RKO (cell line): ENCODE data around the gene PRKX.
"Not testable (repeated sequence)": the region's sequence is repeated elsewhere in the genome, so short reads cannot be mapped to it uniquely, and the experiment has no call there.

Experiments used
- DNase-seq: peaks from one replicate; pipeline ENCODE4 v3.0.0-alpha.2; 2016; ENCODE audit warnings: low spot score

PRKX gene

DNA sequence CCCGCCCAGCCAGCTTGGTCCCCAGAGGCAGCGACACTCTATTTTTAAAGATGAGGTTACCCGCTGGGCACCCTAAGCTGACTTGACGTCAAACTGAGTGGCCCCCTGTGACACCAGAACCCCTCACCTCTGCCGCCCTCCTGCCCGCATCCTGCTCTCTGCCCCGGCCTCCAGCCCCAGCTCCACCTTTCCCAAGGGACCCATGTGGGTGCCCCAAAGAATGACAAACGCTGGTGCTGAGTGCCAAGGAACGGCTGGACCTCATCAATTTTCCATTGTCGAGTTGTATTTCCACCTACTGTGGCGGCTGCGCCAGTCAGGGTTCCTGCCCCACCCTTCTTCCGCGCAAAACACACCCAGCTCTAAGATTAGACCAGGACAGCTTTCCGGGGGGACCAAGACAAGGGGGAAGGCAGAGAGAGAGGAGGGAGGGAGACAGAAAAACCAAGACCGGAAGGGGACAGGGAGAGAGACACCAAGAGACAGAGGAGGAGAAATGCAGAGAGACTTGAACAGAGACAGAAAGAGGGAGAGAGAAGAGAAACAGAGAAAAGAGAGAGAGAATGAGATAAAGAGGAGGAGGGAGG lies 2.0 kb downstream of the PRKX start:
- no peak for DNase-seq

DNA sequence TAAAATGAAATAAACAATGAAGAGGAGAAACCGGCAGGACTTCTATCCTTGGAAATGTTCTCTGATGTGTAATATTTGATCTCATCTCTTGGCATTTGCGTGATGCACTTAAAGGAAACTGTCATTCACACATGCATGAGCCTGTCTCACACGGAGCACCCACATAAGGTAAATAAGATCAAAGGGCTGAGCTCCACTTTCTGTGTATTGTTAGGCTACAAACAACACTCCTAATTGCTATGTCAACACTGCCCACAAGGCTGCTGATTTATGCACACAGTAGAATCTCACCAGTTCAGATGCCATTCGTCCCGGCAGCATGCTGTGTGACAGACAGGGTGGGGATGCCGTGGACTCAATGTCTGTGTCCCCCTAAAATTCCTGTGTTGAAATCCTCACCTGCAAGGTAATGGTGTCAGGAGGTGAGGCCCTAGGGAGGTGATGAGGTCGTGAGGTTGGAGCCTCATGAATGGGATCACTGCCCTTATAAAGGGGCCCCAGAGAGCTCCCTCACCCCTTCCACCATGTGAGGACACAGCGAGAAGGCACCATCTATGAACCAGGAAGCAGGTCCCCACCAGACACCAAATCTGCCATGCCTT lies 5.7 kb downstream of the PRKX start:
- not testable (repeated sequence) for DNase-seq

DNA sequence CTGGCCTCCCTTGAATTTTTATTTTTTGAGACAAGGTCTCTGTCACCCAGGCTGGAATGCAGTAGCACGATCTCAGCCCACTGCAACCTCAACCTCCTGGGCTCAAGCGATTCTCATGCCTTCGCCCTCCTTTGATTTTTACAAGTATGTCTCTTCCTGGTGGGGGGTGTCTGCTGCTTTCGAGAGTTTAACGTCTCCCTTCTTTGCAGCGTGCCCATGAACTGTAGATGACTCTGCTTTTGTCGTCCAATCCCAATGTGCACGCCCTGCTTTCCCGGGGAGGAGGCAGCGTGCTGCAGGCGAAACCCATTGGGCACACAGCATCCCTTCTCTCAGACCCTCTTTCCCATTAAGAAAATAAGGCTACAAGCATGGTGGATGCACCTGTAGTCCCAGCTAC lies 7.0 kb downstream of the PRKX start:
- DNase-seq = no peak

GRCh38 chrX:3703251-3703650 lies 10.2 kb downstream of the PRKX start:
- not testable (repeated sequence) for DNase-seq

DNA sequence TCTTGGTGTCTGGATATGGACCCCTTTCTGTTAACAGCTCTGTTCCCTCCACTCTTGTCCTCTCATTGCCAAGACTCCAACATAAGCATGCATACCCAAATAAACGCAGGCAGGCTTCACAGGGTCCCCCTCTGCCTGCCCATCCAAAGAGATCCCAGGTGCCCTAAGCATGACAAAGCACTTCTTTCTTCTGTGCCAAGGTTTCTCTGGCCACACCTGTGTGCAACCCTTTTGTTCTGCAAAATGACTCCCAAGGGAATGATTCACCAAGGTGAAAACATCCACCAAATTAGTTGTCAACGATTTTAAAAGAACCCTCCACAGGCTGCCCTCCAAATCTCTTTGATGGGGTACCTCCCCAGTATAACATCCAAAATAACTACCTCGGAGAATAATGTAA lies 11.4 kb downstream of the PRKX start:
- not testable (repeated sequence) for DNase-seq

DNA sequence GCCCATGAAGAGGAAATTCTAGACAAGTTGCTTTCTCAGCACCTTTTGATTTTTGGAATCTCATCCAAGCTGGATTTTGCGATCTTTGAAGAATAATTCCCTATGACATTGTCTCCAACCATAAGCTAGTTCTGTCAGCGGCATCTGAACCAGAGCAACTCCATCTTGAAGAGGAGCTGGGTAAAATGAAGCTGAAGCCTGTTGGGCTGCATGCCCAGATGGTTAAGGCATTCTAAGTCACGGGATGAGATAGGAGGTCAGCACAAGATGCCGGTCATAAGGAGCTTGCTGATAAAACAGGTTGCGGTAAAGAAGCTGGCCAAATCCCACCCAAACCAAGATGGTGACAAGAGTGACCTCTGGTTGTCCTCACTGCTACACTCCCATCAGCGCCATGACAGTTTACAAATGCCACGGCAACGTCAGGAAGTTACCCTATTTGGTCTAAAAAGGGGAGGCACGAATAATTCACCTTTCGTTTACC lies 12.0 kb downstream of the PRKX start:
- DNase-seq = not testable (repeated sequence)

DNA sequence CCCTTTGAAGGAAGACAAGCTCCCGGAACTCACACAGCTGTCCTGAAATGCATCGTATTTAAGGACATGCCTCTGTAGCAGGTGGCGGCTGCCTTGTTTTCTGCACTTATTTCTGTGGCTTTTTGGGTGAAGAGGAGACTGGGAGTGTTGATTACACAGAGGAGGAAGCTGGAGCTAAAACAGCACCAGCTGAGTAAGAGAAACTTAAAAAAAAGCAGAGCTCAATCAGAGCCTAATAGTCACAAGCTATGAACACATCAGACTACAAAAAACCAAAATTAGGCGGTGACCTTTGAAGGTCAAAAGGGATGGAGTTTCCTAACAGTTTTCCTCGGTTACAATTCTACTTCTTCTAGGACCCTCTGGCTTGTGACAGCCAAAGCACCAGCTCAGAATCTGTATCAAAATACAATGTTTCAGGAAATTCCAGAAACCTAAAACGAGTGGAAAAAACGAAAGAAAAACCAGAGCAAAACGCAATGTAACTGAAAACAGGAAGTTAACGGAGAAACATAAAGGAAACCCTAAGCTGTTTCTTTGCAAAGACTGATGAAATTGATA lies 13.5 kb downstream of the PRKX start:
- no peak for DNase-seq

- DNase-seq = no peak
Observed at GRCh38 chrX:3697701-3698279, 15.7 kb downstream of the PRKX start.

DNA sequence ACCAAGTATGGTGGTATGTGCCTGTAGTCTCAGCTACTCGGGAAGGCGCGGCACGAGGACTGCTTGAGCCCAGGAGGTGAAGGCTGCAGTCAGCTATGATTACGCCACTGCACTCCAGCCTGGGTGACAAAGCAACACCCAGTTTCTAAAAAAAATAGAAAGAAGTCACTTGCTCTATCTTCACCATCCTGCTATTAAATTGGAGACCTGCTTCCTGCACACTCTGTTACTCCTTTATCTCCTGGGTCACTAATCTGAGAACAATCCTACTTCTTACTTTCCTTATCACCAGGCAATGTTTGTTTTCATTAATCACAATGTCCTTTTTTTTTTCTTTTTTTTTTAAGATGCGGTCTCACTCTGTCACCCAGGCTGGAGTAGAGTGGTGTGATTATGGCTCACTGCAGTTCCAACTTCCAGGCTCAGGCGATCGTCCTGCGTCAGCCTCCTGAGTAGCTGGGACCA lies 16.2 kb downstream of the PRKX start:
- DNase-seq = no peak

DNA sequence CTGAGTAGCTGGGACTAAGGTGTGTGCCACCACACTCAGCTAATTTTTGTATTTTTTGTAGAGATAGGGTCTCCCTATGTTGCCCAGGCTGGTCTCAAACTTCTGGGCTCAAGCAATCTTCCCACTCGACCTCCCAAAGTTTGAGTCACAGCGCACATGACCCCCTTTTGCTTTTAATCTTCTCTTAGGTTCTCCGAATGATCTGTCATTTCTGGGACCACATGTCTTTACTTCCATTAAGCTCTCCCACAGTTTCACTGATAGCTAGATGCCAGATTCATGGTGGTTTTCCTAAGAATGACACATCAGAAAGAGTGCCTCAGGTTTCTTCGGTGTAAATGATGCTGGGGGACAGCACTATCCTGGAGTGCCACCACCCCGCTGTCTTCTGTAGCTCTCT lies 17.9 kb downstream of the PRKX start:
- no peak for DNase-seq

GRCh38 chrX:3690140-3690539 lies 23.3 kb downstream of the PRKX start:
- no peak for DNase-seq

GRCh38 chrX:3683236-3683635 lies 30.2 kb downstream of the PRKX start:
- DNase-seq = not testable (repeated sequence)

GRCh38 chrX:3680459-3680858 lies 33.0 kb downstream of the PRKX start:
- no peak for DNase-seq

DNA sequence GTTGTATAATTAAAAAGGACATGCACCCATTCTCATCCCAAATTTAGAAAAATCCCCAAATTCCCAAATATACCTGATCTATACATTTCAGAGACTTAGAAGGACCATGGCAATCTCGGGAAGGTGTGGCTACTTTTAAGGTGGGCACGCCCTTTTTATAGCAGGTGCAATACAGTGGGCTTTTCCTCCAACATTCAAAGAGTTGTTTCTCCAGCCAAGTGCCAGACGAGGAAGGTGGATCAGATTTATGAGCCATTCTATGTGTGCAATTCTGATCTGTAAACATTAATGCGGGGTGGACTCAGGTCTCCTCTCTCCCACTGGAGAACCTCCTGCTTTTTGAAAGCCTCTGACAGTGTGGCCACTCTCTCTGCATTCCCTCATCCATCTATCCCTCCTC lies 33.8 kb downstream of the PRKX start:
- no peak for DNase-seq

GRCh38 chrX:3678328-3678727 lies 35.1 kb downstream of the PRKX start:
- no peak for DNase-seq

GRCh38 chrX:3674881-3675280 lies 38.6 kb downstream of the PRKX start:
- no peak for DNase-seq

DNA sequence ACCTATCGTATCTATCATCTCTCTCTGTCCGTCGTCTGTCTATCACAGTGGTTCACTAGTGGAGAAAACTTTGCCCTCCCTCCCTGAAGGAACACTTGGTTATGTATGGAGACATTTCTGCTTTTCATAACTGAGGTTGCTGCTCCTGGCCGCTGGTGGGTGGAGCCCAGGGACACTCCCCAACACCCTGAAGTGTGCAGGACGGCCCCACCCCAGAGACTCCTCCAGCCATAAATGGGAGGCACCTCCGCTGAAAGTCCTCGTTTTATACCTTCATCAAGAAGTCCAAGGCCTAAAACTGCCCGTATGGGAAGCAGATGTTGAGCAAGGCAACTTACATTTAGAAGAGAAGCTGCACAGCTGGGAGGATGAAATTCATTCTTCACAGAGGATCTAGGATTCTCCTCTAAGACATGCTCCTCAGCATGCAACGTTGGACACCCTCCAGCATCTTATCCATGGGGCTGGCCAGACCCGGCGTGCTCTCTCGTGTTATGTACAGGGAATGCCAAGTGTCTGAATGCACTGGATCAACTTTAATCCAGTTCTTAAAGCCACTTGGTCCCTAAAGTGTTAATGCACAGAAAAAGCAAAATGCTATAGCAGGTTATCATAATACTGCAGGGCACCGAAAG lies 43.5 kb downstream of the PRKX start:
- DNase-seq = no peak

- DNase-seq = no peak
Observed at GRCh38 chrX:3666975-3667374, 46.5 kb downstream of the PRKX start.

DNA sequence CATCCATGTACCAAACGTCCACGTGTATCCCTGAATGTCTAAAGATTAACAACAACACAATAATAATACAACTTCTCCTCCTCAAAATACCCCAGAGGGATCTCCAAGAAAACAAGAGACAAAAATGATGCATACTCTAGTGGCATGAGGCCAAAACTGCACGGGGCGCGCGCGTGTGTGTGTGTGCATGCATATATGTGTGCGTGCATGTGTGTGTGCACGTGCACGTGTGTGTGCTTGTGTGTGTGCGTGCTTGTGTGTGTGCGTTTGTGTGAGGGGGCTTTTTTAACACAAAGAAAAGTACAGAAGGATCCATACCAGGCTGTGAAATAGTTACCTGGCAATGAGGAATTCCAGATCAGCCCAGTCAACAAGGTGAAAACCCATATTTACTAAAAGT lies 48.5 kb downstream of the PRKX start:
- no peak for DNase-seq

DNA sequence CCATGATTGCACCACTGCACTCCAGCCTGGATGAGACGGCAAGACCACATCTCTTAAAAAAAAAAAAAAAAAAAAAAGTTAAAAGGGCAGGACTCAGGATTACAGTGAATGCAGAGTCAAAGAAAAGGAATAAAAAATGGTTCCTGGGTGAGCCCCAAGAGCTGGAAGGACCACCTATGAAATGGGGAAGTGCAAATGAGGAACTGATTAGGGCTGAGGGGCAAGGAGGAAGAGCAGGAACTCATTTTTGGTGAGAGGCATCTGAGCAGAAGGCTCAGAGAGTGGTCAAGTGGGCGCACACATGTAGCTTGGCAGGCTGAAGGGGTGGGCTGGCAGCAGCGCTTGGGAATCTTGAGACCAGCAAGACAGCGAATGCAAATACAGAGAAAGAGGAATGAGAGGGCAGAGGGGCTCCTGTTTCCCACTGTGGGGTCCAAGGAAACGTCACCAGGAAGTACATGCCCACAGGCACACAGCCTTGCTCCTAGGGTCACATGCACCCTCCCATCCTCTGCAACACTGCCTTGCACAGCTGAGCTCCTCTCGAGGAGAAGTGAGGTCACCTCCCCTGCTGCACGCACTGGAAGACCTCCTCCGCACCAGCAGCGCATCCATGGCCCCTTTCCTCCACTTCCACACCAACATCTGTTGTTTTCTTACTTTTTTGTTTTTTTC lies 49.7 kb downstream of the PRKX start:
- not testable (repeated sequence) for DNase-seq

DNA sequence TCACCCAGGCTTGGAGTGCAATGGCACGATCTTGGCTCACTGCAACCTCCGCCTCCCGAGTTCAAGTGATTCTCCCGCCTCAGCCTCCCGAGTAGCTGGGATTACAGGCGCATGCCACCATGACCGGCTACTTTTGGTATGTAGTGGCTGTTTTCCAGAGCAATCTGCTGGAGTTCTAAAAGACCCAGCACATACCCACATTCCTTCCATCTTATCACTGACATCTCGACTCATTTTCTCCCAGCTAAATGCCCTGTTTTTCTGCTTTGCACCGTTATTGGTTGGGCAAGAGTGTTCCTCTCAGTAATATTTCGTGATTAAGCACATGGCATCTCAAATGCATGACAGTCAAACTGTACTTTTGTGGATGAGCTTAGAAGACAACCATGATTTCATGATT lies 53.7 kb downstream of the PRKX start:
- no peak for DNase-seq

- DNase-seq = no peak
Observed at GRCh38 chrX:3655181-3655580, 58.3 kb downstream of the PRKX start.
